Measurements from ENCODE around the gene CLECL1. TPM values are rescaled to one million over a fixed set of nuclear protein-coding genes. Genes with fewer than 3 reads are reported as not detected.
"Not testable (repeated sequence)": the region's sequence is repeated elsewhere in the genome, so short reads cannot be mapped to it uniquely, and the experiment has no call there.

Gene CLECL1
- total RNA-seq, 4 donors from 2014 or later, result not detected

- H3K27ac ChIP-seq, result peak overlapping the region in 2 of 4 donors; percentile 39 to 41
- in situ Hi-C loops (cut with MboI; ENCODE audit: low sequenced_read_pairs in 4 of 4), result no loop called here
Measured at GRCh38 chr12:9699269-9699897, 33.5 kb downstream of the CLECL1 start.

DNA sequence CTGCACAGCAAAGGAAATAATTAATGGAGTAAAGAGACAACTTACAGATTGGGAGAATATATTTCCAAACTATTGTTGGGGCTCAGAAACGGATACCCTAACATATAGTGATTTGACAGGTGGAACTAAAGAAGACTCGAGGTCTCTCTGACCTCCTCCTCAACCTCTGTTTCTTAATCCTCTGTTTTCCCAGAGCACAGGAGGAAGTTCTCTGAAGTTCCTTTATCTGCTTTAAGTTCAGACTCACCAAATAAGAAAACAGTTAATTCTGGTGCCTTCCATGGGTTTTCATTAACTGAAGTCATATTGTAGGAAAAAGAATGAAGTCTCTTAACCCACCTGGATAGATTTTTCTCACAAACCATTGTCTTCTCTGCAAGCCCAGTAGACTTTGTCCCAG is 34.2 kb downstream of the CLECL1 start:
- Histone ChIP-seq H3K27me3 (no peaks in the 10 kb centered on the region), H3K27ac (no peak overlapping the region), H3K9me3 (no peaks in the 10 kb centered on the region), H3K4me1 (no peaks in the 10 kb centered on the region), H3K36me3 (peaks cover 0 to 9% of the 10 kb centered on the region in 2 donors), H3K4me3 (no peak overlapping the region)
- intact Hi-C loops (cut with DNase I; ENCODE audit: low total_unique reads), result no loop called here
- ATAC-seq (no peak), DNase-seq (no peak)
- in situ Hi-C loops (cut with MboI; ENCODE audit: low sequenced_read_pairs in 4 of 4), result no loop called here
- TF ChIP-seq, protein P1, sequence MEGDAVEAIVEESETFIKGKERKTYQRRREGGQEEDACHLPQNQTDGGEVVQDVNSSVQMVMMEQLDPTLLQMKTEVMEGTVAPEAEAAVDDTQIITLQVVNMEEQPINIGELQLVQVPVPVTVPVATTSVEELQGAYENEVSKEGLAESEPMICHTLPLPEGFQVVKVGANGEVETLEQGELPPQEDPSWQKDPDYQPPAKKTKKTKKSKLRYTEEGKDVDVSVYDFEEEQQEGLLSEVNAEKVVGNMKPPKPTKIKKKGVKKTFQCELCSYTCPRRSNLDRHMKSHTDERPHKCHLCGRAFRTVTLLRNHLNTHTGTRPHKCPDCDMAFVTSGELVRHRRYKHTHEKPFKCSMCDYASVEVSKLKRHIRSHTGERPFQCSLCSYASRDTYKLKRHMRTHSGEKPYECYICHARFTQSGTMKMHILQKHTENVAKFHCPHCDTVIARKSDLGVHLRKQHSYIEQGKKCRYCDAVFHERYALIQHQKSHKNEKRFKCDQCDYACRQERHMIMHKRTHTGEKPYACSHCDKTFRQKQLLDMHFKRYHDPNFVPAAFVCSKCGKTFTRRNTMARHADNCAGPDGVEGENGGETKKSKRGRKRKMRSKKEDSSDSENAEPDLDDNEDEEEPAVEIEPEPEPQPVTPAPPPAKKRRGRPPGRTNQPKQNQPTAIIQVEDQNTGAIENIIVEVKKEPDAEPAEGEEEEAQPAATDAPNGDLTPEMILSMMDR (IDR thresholded peaks at IDR 0.05 in 4 of 5, conservative IDR thresholded peaks at IDR 0.05 in 1 of 5), result no peak
- no peak for TF ChIP-seq POLR2A (IDR thresholded peaks at IDR 0.05)

More at GRCh38 chr12:9699269-9699897, 33.5 kb downstream of the CLECL1 start:
- no peak for DNase-seq
- Histone ChIP-seq H3K4me3 (no peak overlapping the region), H3K9me3 (no peaks in the 10 kb centered on the region), H3K36me3 (peaks cover 0 to 9% of the 10 kb centered on the region in 2 donors), H3K4me1 (no peaks in the 10 kb centered on the region), H3K27me3 (no peaks in the 10 kb centered on the region)
- TF ChIP-seq, protein P1 (IDR thresholded peaks at IDR 0.05 in 4 of 5, conservative IDR thresholded peaks at IDR 0.05 in 1 of 5), result no peak
- TF ChIP-seq POLR2A (IDR thresholded peaks at IDR 0.05), result no peak
- intact Hi-C loops (cut with DNase I; ENCODE audit: low total_unique reads), result no loop called here
- no peak for ATAC-seq

- no peak for ATAC-seq
- Histone ChIP-seq H3K9me3 (no peaks in the 10 kb centered on the region), H3K36me3 (peaks cover 0 to 19% of the 10 kb centered on the region in 2 donors), H3K4me1 (no peaks in the 10 kb centered on the region), H3K4me3 (no peak overlapping the region), H3K27ac (no peak overlapping the region), H3K27me3 (no peaks in the 10 kb centered on the region)
- DNase-seq, result no peak
- intact Hi-C loops (cut with DNase I; ENCODE audit: low total_unique reads) (no loop called here), in situ Hi-C loops (cut with MboI; ENCODE audit: low sequenced_read_pairs in 4 of 4) (no loop called here)
- TF ChIP-seq POLR2A (IDR thresholded peaks at IDR 0.05), result no peak
Measured at GRCh38 chr12:9697619-9698018, 35.3 kb downstream of the CLECL1 start.

GRCh38 chr12:9695661-9696060 is 37.2 kb downstream of the CLECL1 start:
- peaks cover 0 to 25% of the 10 kb centered on the region in 2 donors for H3K36me3 ChIP-seq
- H3K4me1 ChIP-seq; H3K4me3 ChIP-seq; intact Hi-C loops (cut with DNase I; ENCODE audit: low total_unique reads); in situ Hi-C loops (cut with MboI; ENCODE audit: low sequenced_read_pairs in 4 of 4); H3K27ac ChIP-seq; DNase-seq; H3K27me3 ChIP-seq; ATAC-seq; H3K9me3 ChIP-seq: not testable (repeated sequence)

DNA sequence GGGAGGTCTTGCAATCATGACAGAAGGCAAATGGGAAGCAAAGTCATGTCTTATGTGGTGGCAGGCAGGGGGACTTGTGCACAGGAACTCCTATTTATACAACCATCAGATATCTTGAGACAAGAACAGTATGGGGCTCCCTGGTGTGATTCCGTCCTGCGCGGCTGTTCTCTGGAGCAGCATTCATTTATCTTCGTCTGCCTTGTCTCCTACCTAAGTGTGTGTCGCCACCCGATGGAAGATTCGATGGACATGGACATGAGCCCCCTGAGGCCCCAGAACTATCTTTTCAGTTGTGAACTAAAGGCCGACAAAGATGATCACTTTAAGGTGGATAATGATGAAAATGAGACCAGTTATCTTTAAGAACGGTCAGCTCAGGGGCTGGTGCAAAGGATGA is 37.7 kb downstream of the CLECL1 start:
- H3K27ac ChIP-seq; DNase-seq; ATAC-seq; H3K4me3 ChIP-seq; H3K9me3 ChIP-seq; H3K4me1 ChIP-seq; intact Hi-C loops (cut with DNase I; ENCODE audit: low total_unique reads); in situ Hi-C loops (cut with MboI; ENCODE audit: low sequenced_read_pairs in 4 of 4); H3K27me3 ChIP-seq: not testable (repeated sequence)
- peaks cover 0 to 25% of the 10 kb centered on the region in 2 donors for H3K36me3 ChIP-seq

DNA sequence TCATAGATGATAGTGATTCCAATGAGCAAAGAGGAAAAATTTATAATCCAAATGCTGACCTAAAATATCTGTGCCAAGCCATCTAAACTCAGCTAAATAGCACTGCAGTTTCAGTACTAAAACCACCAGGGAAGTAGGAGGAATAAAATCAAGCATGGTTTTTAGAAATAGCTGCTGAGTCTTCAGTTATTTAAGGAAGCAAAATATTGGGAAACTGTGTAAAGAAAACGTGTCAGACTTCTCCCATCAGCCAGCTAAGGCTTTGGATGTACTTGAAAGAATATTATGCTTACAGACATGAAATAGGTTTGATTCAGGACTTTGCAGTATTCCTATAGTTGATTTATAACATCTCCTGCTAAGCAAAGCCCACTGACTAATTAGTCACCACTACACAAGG is 38.7 kb downstream of the CLECL1 start:
- DNase-seq (no peak), ATAC-seq (no peak)
- Histone ChIP-seq H3K36me3 (peaks cover 0 to 25% of the 10 kb centered on the region in 2 donors), H3K27ac (no peak overlapping the region), H3K9me3 (no peaks in the 10 kb centered on the region), H3K4me1 (no peaks in the 10 kb centered on the region), H3K27me3 (no peaks in the 10 kb centered on the region), H3K4me3 (no peak overlapping the region)
- intact Hi-C loops (cut with DNase I; ENCODE audit: low total_unique reads) (no loop called here), in situ Hi-C loops (cut with MboI; ENCODE audit: low sequenced_read_pairs in 4 of 4) (no loop called here)
- TF ChIP-seq, protein P1 (IDR thresholded peaks at IDR 0.05 in 4 of 5, conservative IDR thresholded peaks at IDR 0.05 in 1 of 5), result no peak
- no peak for TF ChIP-seq POLR2A (IDR thresholded peaks at IDR 0.05)
